ENCODE measurements around the gene KAT2A. TPM values are rescaled to one million over a fixed set of nuclear protein-coding genes. Genes with fewer than 3 reads are reported as not detected.

The KAT2A gene
- total and polyA plus RNA-seq, 4 donors, result 18.8 to 56.8 (median 32.7) TPM

- Histone ChIP-seq H3K4me1 (ENCODE audit: control insufficient read depth in 5 of 5, insufficient read depth in 5 of 5, low read length in 5 of 5) (peaks cover 0 to 21% (median 1%) of the 10 kb centered on the region in 5 donors), H3K27ac (ENCODE audit: low read depth in 1 of 2, low read length in 1 of 2) (no peak overlapping the region), H3K27me3 (ENCODE audit: control insufficient read depth in 3 of 3, insufficient read depth in 3 of 3, low read length in 2 of 3) (no peaks in the 10 kb centered on the region), H3K4me3 (no peak overlapping the region), H3K9ac (ENCODE audit: insufficient read depth in 1 of 2, low read length in 2 of 2) (no peak overlapping the region), H3K36me3 (ENCODE audit: control insufficient read depth in 4 of 4, insufficient read depth in 4 of 4, low read length in 4 of 4) (peaks cover 7 to 46% (median 29%) of the 10 kb centered on the region in 4 donors), H3K9me3 (ENCODE audit: control insufficient read depth in 4 of 4, insufficient read depth in 3 of 4, low read length in 3 of 4) (no peaks in the 10 kb centered on the region)
- ATAC-seq (ENCODE audit: insufficient read depth, low FRiP score), result no peak
- 86 to 96% methylated on average over 6 of the region's 6 CpGs for WGBS, 2 donors
- TF ChIP-seq CTCF (IDR thresholded peaks at IDR 0.05; ENCODE audit: control extremely low read depth, extremely low read depth), result no peak
- DNase-seq, result no peak
Observed at GRCh38 chr17:42127414-42127813, 6.2 kb upstream of the KAT2A start.

GRCh38 chr17:42126836-42127235 is 5.7 kb upstream of the KAT2A start:
- H3K4me1 ChIP-seq (ENCODE audit: control insufficient read depth in 5 of 5, insufficient read depth in 5 of 5, low read length in 5 of 5), result peaks cover 0 to 21% (median 5%) of the 10 kb centered on the region in 5 donors
- TF ChIP-seq CTCF (IDR thresholded peaks at IDR 0.05; ENCODE audit: control extremely low read depth, extremely low read depth), result no peak
- H3K9me3 ChIP-seq (ENCODE audit: control insufficient read depth in 4 of 4, insufficient read depth in 3 of 4, low read length in 3 of 4), result no peaks in the 10 kb centered on the region
- H3K4me3 ChIP-seq, result no peak overlapping the region
- H3K36me3 ChIP-seq (ENCODE audit: control insufficient read depth in 4 of 4, insufficient read depth in 4 of 4, low read length in 4 of 4), result peaks cover 7 to 46% (median 29%) of the 10 kb centered on the region in 4 donors
- WGBS, 2 donors, result 86 to 90% methylated on average over 3 of the region's 3 CpGs
- no peak for DNase-seq
- H3K9ac ChIP-seq (ENCODE audit: insufficient read depth in 1 of 2, low read length in 2 of 2), result no peak overlapping the region
- H3K27ac ChIP-seq (ENCODE audit: low read depth in 1 of 2, low read length in 1 of 2), result no peak overlapping the region
- no peaks in the 10 kb centered on the region for H3K27me3 ChIP-seq (ENCODE audit: control insufficient read depth in 3 of 3, insufficient read depth in 3 of 3, low read length in 2 of 3)
- ATAC-seq (ENCODE audit: insufficient read depth, low FRiP score), result no peak

- ATAC-seq (ENCODE audit: insufficient read depth, low FRiP score) (no peak), DNase-seq (no peak)
- H3K4me1 ChIP-seq (ENCODE audit: control insufficient read depth in 5 of 5, insufficient read depth in 5 of 5, low read length in 5 of 5), result peaks cover 0 to 16% (median 6%) of the 10 kb centered on the region in 5 donors
- no peak overlapping the region for H3K9ac ChIP-seq (ENCODE audit: insufficient read depth in 1 of 2, low read length in 2 of 2)
- H3K27ac ChIP-seq (ENCODE audit: low read depth in 1 of 2, low read length in 1 of 2), result no peak overlapping the region
- no peaks in the 10 kb centered on the region for H3K9me3 ChIP-seq (ENCODE audit: control insufficient read depth in 4 of 4, insufficient read depth in 3 of 4, low read length in 3 of 4)
- 85 to 93% methylated on average over 12 of the region's 12 CpGs for WGBS, 2 donors
- no peak for TF ChIP-seq CTCF (IDR thresholded peaks at IDR 0.05; ENCODE audit: control extremely low read depth, extremely low read depth)
- H3K27me3 ChIP-seq (ENCODE audit: control insufficient read depth in 3 of 3, insufficient read depth in 3 of 3, low read length in 2 of 3), result no peaks in the 10 kb centered on the region
- H3K4me3 ChIP-seq, result no peak overlapping the region
- peaks cover 7 to 46% (median 28%) of the 10 kb centered on the region in 4 donors for H3K36me3 ChIP-seq (ENCODE audit: control insufficient read depth in 4 of 4, insufficient read depth in 4 of 4, low read length in 4 of 4)
Observed at GRCh38 chr17:42125565-42125964, 4.4 kb upstream of the KAT2A start.

GRCh38 chr17:42124256-42124655 is 3.1 kb upstream of the KAT2A start:
- DNase-seq, result no peak
- Histone ChIP-seq H3K4me3 (no peak overlapping the region), H3K36me3 (ENCODE audit: control insufficient read depth in 4 of 4, insufficient read depth in 4 of 4, low read length in 4 of 4) (peaks cover 7 to 35% (median 20%) of the 10 kb centered on the region in 4 donors), H3K9me3 (ENCODE audit: control insufficient read depth in 4 of 4, insufficient read depth in 3 of 4, low read length in 3 of 4) (no peaks in the 10 kb centered on the region), H3K27ac (ENCODE audit: low read depth in 1 of 2, low read length in 1 of 2) (no peak overlapping the region), H3K27me3 (ENCODE audit: control insufficient read depth in 3 of 3, insufficient read depth in 3 of 3, low read length in 2 of 3) (no peaks in the 10 kb centered on the region), H3K4me1 (ENCODE audit: control insufficient read depth in 5 of 5, insufficient read depth in 5 of 5, low read length in 5 of 5) (peaks cover 0 to 11% (median 5%) of the 10 kb centered on the region in 5 donors), H3K9ac (ENCODE audit: insufficient read depth in 1 of 2, low read length in 2 of 2) (no peak overlapping the region)
- no peak for TF ChIP-seq CTCF (IDR thresholded peaks at IDR 0.05; ENCODE audit: control extremely low read depth, extremely low read depth)
- no peak for ATAC-seq (ENCODE audit: insufficient read depth, low FRiP score)
- WGBS, 2 donors, result 91 to 97% methylated on average over 3 of the region's 3 CpGs

All from lung (tissue), 12 donors.